HUES64 (cell line): Measurements from ENCODE around the gene VEZF1.
"Not testable (repeated sequence)": the region's sequence is repeated elsewhere in the genome, so short reads cannot be mapped to it uniquely, and the experiment has no call there.

ENCODE experiments used
- H3K27ac ChIP-seq: 2 replicates; pipeline ENCODE4 v1.7.0; 2013; ENCODE audit warnings: low read depth, low read length, inconsistent platforms
- H3K27me3 ChIP-seq: 2 replicates; pipeline ENCODE4 v1.6.1; 2013; ENCODE audit warnings: mild to moderate bottlenecking, low read length; ENCODE audit not compliant: insufficient read depth
- H3K36me3 ChIP-seq: 2 replicates; pipeline ENCODE4 v1.6.1; 2013; ENCODE audit warnings: mild to moderate bottlenecking, low read length; ENCODE audit not compliant: insufficient read depth
- H3K4me1 ChIP-seq: 2 replicates; pipeline ENCODE4 v1.6.1; 2013; ENCODE audit warnings: mild to moderate bottlenecking, low read length, moderate library complexity; ENCODE audit not compliant: insufficient read depth
- H3K4me3 ChIP-seq: 2 replicates; pipeline ENCODE4 v1.5.1; 2013; ENCODE audit warnings: mild to moderate bottlenecking, low read length, moderate library complexity
- H3K9ac ChIP-seq: 2 replicates; pipeline ENCODE4 v1.6.1; 2013; ENCODE audit warnings: mild to moderate bottlenecking, low read depth, low read length
- H3K9me3 ChIP-seq: 2 replicates; pipeline ENCODE4 v1.6.1; 2013; ENCODE audit warnings: low read depth, low read length; ENCODE audit not compliant: insufficient read depth
- WGBS: fragments of 150-250, 120-280 bp; methylation state at CpG from one replicate; pipeline ENCODE4 v1.1.7; 2013; ENCODE audit warnings: missing lambda C conversion rate; 5-methylcytosine and 5-hydroxymethylcytosine counted together

Gene VEZF1

DNA sequence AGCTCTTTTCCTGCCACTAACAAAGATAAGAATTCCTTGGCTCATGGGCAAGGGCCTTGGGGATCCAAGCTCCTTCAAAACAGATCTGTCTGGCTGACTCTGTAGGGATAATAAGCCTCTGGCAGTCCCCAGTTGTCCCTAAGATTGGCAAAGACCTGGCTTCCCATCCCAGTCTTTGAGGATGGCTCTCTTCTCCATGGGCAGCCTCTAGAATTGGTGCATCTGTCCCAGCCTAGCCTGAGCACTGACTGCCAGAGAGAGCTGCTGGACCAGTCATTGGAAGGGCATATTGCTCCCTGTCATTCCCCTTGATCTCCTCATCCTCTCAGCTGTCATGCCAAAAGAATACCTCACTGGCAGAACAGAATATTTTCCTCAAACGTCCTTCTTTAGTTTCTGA is 19.6 kb downstream of the VEZF1 start:
- 0 out of 2 replicates have a peak, but pooled peaks cover 4% of the 10 kb centered on the region for H3K4me1 ChIP-seq
- H3K36me3 ChIP-seq: peaks cover 13% of the 10 kb centered on the region
- 72% methylated on average over 1 of the region's 1 CpG for WGBS
- no peak overlapping the region; the same call in 1 of the 2 replicates for H3K9ac ChIP-seq
- no peak overlapping the region for H3K27ac ChIP-seq
- H3K4me3 ChIP-seq: no peak overlapping the region
- H3K27me3 ChIP-seq: no peaks in the 10 kb centered on the region
- H3K9me3 ChIP-seq: no peaks in the 10 kb centered on the region

DNA sequence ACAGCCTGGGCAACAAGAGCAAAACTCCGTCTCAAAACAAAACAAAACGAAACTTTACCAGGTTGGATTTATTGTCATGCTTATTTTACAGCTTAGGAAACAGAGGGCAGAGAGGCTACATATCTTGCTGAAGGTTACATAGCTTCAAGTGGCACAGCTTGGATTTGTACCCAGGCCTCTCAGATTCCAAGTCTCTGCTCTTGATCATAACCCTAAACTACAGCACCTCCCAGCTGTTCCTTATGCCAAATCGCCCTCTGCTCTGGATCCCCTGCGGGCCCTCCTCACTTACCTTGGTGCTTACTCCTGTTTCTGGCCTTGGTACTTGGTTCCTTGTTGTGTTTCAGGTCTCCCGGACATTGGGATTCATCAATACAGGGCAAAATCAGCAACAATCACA is 21.2 kb downstream of the VEZF1 start:
- H3K27me3 ChIP-seq: no peaks in the 10 kb centered on the region
- no peak overlapping the region for H3K27ac ChIP-seq
- no peaks in the 10 kb centered on the region for H3K36me3 ChIP-seq
- H3K9ac ChIP-seq: no peak overlapping the region
- H3K4me3 ChIP-seq: no peak overlapping the region
- H3K4me1 ChIP-seq: 0 out of 2 replicates have a peak, but pooled peaks cover 4% of the 10 kb centered on the region
- H3K9me3 ChIP-seq: no peaks in the 10 kb centered on the region
- 85% methylated on average over 5 of the region's 5 CpGs for WGBS

DNA sequence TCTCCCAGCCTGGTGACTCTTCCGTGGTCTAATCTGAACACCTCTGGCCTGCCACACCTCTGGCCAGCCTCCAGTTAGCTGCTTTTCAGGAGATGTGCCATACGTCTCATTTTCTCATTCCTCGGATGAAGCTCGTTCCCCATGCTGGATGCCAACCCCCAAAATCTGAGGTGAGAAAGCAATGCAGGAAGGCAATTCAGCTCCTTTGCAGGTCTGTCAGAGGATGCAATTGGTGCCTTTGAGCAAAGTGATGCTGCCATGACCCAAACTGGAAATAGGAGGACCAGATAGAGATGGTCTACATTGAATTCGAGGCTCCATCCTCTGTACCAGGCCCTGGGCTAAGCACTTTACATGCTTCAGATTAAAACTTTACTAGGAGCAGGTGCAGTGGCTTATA is 21.8 kb downstream of the VEZF1 start:
- no peak overlapping the region for H3K27ac ChIP-seq
- no peak overlapping the region for H3K9ac ChIP-seq
- H3K4me3 ChIP-seq: no peak overlapping the region
- no peaks in the 10 kb centered on the region for H3K27me3 ChIP-seq
- H3K9me3 ChIP-seq: no peaks in the 10 kb centered on the region
- 95% methylated on average over 5 of the region's 5 CpGs for WGBS
- no peaks in the 10 kb centered on the region for H3K36me3 ChIP-seq
- H3K4me1 ChIP-seq: 0 out of 2 replicates have a peak, but pooled peaks cover 4% of the 10 kb centered on the region

DNA sequence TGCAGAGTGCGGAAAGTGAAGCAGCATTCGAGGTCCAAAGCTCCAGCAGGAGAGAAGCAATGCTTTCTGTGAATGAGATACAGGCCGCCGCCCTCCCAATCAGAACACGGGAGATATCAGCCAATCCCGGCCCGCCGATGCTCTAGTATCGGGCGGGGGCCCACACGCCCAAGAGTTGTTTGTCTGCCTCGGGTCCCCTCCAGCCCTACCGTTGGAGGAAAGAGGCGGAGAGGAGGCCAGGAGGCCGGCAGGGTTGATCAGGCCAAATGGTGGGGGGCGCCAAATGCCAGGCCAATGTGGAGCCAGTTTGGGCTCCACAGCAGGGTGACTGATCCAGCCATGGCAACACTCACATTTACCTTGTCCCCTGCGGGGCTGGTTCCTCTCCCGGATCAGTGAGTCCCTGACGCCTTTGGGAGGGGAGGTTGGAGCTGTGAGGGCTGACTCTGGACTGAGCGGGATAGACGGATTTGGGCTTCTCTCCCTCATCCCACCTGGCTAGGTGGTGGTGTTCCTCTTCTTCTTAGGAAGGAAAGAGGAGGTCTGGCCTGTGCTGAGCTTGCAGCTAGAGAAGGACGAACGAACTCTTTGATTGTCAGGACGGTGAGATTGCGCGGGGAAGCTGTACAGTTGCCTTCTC is 22.4 kb downstream of the VEZF1 start:
- Histone ChIP-seq H3K9me3 (no peaks in the 10 kb centered on the region), H3K4me1 (0 out of 2 replicates have a peak, but pooled peaks cover 4% of the 10 kb centered on the region), H3K9ac (no peak overlapping the region), H3K36me3 (no peaks in the 10 kb centered on the region), H3K27me3 (no peaks in the 10 kb centered on the region), H3K27ac (no peak overlapping the region), H3K4me3 (no peak overlapping the region)
- 92% methylated on average over 24 of the region's 26 CpGs for WGBS

DNA sequence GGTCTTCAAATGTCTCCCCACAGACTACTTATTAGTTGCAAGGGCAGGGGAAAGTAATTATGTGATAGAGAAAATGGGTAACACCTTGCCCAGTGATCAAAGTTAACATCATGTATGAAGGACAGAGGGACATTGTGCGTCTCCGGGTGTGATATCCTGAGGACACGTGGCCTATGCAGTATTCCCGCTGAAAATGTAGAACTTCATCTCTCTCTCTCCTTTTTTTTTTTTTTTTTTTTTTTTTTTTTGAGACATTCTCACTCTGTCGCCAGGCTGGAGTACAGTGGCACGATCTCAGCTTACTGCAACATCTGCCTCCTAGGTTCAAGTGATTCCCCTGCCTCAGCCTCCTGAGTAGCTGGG is 24.9 kb downstream of the VEZF1 start:
- Histone ChIP-seq H3K27ac (no peak overlapping the region), H3K4me1 (0 out of 2 replicates have a peak, but pooled peaks cover under 1% of the 10 kb centered on the region), H3K9me3 (no peaks in the 10 kb centered on the region), H3K9ac (no peak overlapping the region), H3K36me3 (no peaks in the 10 kb centered on the region), H3K27me3 (no peaks in the 10 kb centered on the region), H3K4me3 (no peak overlapping the region)
- WGBS: 95% methylated on average over 6 of the region's 6 CpGs

DNA sequence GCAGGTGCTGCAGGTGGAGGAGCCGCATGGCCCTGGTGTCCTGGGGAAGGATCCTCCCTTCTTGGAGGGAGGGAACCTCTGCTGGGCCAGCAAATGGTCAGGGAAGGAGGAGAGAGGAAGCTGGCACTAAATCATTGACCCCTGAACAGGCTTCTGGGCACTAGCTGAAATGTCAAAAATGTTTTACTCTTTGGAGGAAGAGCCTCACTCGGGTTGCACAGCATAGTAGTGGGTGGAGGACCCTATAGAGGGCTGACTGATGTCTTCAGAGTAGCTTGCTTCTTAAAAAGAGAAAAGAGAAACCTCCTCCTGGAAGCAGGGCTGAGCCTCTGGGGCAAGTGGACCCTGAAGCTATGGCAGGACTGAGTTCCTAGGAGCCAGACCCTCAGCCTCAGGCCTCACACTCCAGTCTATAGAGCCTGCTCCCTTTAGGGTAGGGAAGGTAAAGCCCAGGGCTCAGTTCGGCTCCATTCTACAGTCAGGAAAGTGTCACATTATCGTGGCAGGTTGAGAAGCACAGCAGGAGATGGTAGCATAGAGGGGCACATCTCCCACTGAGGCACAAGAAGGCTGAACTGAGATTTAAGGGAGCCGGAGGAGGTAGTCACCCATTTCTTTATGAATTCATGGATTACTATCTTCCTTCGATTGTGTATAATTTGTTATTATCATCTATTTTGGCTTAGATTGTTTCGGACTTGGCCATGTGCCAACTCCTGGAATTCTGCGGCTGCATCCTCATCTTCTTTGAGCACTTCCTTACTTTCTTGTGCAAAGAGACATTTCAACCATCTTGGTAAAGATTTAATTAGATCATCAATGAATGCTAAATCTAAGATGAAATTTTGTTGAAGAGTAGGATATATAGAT is 25.5 kb downstream of the VEZF1 start:
- Histone ChIP-seq H3K4me3 (no peak overlapping the region), H3K36me3 (no peaks in the 10 kb centered on the region), H3K9ac (no peak overlapping the region), H3K27me3 (peaks cover 1% of the 10 kb centered on the region; the same call in 1 of the 2 replicates), H3K27ac (no peak overlapping the region), H3K9me3 (no peaks in the 10 kb centered on the region), H3K4me1 (0 out of 2 replicates have a peak, but pooled peaks cover under 1% of the 10 kb centered on the region)
- WGBS: 87% methylated on average over 8 of the region's 8 CpGs

DNA sequence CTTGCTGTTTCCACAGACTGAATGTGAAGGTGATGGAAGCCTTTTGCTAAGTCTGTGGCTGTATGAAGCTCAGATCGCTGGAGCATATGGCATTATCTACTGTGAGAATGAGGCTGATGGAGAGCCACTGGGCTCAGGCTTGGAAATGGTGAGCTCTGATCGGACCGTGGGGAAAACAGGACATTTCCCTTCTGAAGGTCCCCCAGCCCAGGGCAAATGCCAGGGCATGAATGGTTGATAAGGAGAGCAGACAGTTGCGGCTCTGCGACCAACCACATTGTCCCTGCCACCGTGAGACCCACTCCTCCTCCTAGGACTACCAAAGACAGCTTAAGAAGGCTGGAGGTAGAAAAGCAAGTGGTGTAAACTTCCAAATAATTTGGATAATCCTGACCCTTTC is 28.1 kb downstream of the VEZF1 start:
- Histone ChIP-seq H3K27me3 (peaks cover 23% of the 10 kb centered on the region), H3K36me3 (no peaks in the 10 kb centered on the region), H3K4me3 (no peak overlapping the region), H3K9ac (no peak overlapping the region), H3K27ac (no peak overlapping the region), H3K9me3 (no peaks in the 10 kb centered on the region), H3K4me1 (peaks cover 17% of the 10 kb centered on the region)
- WGBS: 88% methylated on average over 6 of the region's 6 CpGs

DNA sequence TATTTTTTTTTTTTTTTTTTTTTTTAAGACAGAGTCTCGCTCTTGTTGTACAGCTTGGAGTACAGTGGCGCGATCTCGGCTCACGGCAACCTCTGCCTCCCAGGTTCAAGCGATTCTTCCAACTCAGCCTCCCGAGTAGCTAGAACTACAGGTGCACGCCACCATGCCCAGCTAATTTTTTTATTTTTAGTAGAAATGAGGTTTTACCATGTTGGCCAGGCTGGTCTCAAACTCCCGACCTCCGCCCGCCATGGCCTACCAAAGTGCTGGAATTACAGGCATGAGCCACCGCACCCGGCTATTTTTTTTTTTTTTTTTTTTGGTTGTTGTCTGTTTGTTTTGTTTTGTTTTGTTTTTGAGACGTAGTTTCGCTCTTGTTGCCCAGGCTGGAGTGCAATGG is 29.7 kb downstream of the VEZF1 start:
- H3K36me3 ChIP-seq, H3K9ac ChIP-seq, H3K9me3 ChIP-seq, H3K4me3 ChIP-seq, H3K27ac ChIP-seq: not testable (repeated sequence)
- WGBS: 95% methylated on average over 15 of the region's 15 CpGs
- H3K4me1 ChIP-seq: peaks cover 25% of the 10 kb centered on the region
- peaks cover 32% of the 10 kb centered on the region for H3K27me3 ChIP-seq

DNA sequence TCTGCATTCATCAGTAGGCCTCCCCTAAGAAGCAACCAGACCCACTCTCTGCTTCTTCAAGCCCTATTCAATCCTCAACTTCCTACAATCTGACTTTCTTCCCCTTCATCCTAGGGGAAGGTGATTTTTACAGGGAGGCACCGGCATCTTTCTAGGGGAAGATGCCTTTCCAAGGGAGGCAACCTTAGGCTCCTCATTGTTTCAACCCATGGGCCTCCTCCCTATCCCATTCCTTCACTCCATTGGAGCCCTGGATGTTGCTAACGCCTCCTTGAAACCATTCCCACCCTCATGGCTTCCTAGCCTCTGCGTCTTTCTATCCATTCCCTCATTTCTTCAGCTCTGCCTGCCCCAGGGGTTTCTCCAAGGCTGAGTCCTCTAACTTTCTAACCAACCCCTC is 30.2 kb downstream of the VEZF1 start:
- peaks cover 26% of the 10 kb centered on the region for H3K4me1 ChIP-seq
- no peaks in the 10 kb centered on the region for H3K36me3 ChIP-seq
- H3K27me3 ChIP-seq: peaks cover 37% of the 10 kb centered on the region
- H3K9me3 ChIP-seq: no peaks in the 10 kb centered on the region
- H3K9ac ChIP-seq: no peak overlapping the region
- 81% methylated on average over 3 of the region's 3 CpGs for WGBS
- H3K27ac ChIP-seq: no peak overlapping the region
- no peak overlapping the region for H3K4me3 ChIP-seq

DNA sequence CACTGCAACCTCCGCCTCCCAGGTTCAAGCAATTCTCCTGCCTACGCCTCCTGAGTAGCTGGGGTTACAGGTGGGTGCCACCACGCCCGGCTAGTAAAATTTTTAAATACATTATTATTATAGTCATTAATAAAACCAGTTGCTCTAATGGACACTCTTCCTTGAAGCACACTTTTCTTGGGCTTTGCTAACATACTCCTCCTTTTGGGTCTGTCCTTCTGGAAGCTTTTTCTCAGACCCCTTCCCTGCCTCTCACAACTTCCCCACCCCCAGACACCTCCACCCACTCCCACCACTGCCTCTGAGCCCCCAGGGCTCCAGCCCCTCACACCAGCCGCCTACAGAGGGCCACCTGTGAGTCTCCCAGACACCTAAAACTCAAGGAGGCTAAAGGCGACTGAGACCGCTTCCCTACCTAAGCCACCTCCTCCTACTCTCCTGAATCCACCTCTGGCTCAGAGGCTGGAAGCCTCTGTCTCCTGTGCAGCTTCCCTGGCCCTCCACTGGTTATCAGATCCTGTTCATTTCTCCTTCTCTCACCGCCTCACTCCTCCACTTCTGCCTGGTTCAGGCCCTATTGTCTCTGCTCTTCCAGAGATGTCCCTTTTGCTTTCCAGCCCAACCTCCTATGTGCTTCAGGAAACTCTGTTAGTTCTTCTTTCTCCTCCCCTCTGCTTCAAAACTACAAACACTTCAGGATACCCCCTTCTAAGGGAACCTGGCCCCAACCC is 30.8 kb downstream of the VEZF1 start:
- no peak overlapping the region for H3K27ac ChIP-seq
- H3K36me3 ChIP-seq: no peaks in the 10 kb centered on the region
- H3K9me3 ChIP-seq: no peaks in the 10 kb centered on the region
- H3K27me3 ChIP-seq: peaks cover 37% of the 10 kb centered on the region
- H3K9ac ChIP-seq: no peak overlapping the region
- no peak overlapping the region for H3K4me3 ChIP-seq
- H3K4me1 ChIP-seq: peaks cover 32% of the 10 kb centered on the region
- 75% methylated on average over 6 of the region's 8 CpGs for WGBS
